WERI-Rb-1 (cell line): ENCODE results near the gene LHX4.

Experiments
- DNase-seq: peaks from one replicate; pipeline ENCODE4 v3.0.0-alpha.2; 2020
- H3K27ac ChIP-seq: fragments of 250-450 bp; sonication (Bioruptor Pico); 2 replicates; pipeline ENCODE4 v1.5.1; 2020; ENCODE audit warnings: mild to moderate bottlenecking, moderate library complexity
- H3K27me3 ChIP-seq: fragments of 250-450 bp; sonication (Bioruptor Pico); 2 replicates; pipeline ENCODE4 v1.5.1; 2021; ENCODE audit warnings: mild to moderate bottlenecking, low read depth, moderate library complexity; ENCODE audit not compliant: insufficient read depth, severe bottlenecking
- H3K36me3 ChIP-seq: fragments of 250-450 bp; sonication (Bioruptor Pico); 2 replicates; pipeline ENCODE4 v1.5.1; 2020; ENCODE audit warnings: mild to moderate bottlenecking, moderate library complexity
- H3K4me3 ChIP-seq: 2 replicates; pipeline ENCODE4 v1.5.1; 2011; ENCODE audit warnings: low read depth, mild to moderate bottlenecking, control low read depth, low read length
- H3K9me3 ChIP-seq: fragments of 250-450 bp; sonication (Bioruptor Pico); 2 replicates; pipeline ENCODE4 v1.5.1; 2021; ENCODE audit warnings: mild to moderate bottlenecking, moderate library complexity; ENCODE audit not compliant: severe bottlenecking
- CTCF ChIP-seq: IDR thresholded peaks from 2 replicates; pipeline ENCODE4 v1.5.1; 2011; ENCODE audit warnings: low read depth, mild to moderate bottlenecking, control low read depth, inconsistent platforms, low read length

Gene LHX4

DNA sequence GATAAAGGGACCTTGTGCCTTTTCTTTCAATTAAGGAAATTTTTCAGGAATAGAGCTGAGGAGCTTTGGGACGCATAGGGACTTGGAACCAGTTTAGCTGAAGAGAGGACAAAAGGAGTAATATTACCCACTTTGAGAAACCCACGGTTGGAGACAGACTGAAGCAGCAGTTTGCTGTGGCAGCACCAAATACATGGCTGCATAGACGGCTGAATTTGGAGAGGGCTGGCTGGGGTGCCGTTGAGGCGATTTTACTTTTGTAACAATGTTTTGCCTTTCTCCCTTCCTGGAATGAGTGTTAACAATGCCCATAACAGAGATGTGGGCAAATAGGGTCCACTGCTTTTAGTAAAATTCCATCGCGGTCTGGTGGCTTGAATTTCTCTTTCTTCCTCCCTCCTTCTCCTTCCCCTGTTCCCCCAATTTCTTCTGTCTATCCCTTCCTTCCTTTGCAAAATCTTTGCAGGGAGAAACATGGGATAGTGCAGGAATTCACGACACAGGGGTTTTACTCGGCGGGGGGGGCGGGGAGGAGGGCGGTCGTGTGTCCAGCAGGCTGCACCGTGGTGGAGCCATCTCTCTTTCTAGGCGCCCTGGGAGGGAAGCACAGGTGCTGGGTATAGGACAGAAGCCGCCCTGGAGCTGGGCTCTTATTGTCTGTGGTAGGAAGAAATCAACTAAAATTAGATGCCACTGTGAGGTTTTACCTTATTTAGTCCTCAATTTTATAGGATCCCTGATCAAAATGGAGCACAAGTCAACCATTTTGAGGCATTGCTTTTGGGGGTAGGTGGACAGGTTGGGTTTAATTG lies 6.8 kb downstream of the LHX4 start:
- no peak overlapping the region for H3K4me3 ChIP-seq
- no peak overlapping the region for H3K27ac ChIP-seq
- no peak for DNase-seq
- no peaks in the 10 kb centered on the region for H3K27me3 ChIP-seq
- H3K9me3 ChIP-seq: peaks cover 9% of the 10 kb centered on the region
- no peaks in the 10 kb centered on the region for H3K36me3 ChIP-seq
- TF ChIP-seq CTCF: no peak

GRCh38 chr1:180237869-180238476 lies 7.9 kb downstream of the LHX4 start:
- no peak overlapping the region for H3K27ac ChIP-seq
- H3K27me3 ChIP-seq: no peaks in the 10 kb centered on the region

GRCh38 chr1:180238675-180239074 lies 8.6 kb downstream of the LHX4 start:
- peaks cover 9% of the 10 kb centered on the region for H3K9me3 ChIP-seq
- no peak overlapping the region for H3K27ac ChIP-seq
- no peaks in the 10 kb centered on the region for H3K27me3 ChIP-seq
- DNase-seq: no peak
- no peak overlapping the region for H3K4me3 ChIP-seq
- H3K36me3 ChIP-seq: no peaks in the 10 kb centered on the region
- no peak for TF ChIP-seq CTCF

More at GRCh38 chr1:180237869-180238476, 7.9 kb downstream of the LHX4 start:
- TF ChIP-seq CTCF: no peak
- H3K9me3 ChIP-seq: peaks cover 9% of the 10 kb centered on the region
- no peak overlapping the region for H3K4me3 ChIP-seq
- H3K36me3 ChIP-seq: no peaks in the 10 kb centered on the region
- no peak for DNase-seq

- no peak for DNase-seq
- Histone ChIP-seq H3K27me3 (no peaks in the 10 kb centered on the region), H3K4me3 (no peak overlapping the region), H3K36me3 (no peaks in the 10 kb centered on the region), H3K9me3 (peaks cover 7% of the 10 kb centered on the region), H3K27ac (no peak overlapping the region)
- no peak for TF ChIP-seq CTCF
These were observed 9.4 kb downstream of the LHX4 start for GRCh38 chr1:180239145-180240096.

DNA sequence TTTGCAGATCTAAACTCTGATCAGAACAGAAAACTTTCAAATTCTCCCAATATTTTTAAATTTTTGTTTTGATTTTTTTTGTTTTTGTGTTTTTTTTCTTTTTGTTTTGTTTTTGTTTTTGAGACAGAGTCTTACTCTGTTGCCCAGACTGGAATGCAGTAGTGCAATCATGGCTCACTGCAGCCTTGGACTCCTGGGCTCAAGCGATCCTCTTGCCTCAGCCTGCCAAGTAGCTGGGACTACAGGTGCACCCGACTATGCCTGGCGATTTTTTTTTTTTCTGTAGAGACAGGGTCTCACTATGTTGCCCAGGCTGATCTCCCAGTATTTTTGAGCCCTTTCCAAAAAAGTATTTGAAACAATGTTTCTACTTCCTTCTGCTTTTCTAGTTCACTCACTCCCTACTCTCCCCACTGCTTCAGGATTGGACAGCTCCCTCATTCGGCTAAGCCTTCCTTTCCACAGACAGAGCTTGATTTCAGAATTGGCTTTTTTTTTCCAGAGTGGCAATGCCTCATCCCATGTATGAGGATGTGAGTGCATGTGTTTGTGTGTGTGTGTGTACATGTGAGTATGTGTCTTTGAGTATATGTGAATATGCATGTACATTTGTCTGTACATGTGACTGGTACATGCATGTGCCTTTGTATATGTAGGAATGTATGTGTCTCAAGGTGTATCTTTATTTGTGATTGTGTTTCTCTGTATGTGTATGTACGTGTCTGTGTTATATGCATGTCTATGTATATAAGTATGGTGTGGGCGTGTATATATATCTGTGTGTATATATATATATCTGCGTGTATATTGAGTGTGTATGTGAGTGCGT lies 11.9 kb downstream of the LHX4 start:
- H3K27ac ChIP-seq: no peak overlapping the region
- H3K9me3 ChIP-seq: no peaks in the 10 kb centered on the region
- no peaks in the 10 kb centered on the region for H3K36me3 ChIP-seq
- TF ChIP-seq CTCF: no peak
- no peak overlapping the region for H3K4me3 ChIP-seq
- no peaks in the 10 kb centered on the region for H3K27me3 ChIP-seq
- no peak for DNase-seq
